Omental fat pad (tissue), 4 donors: ENCODE results near the gene STOX2. TPM values are rescaled to one million over a fixed set of nuclear protein-coding genes. Genes with fewer than 3 reads are reported as not detected.
"Not testable (repeated sequence)": the region's sequence is repeated elsewhere in the genome, so short reads cannot be mapped to it uniquely, and the experiment has no call there.

Experiments
- ATAC-seq: fragments of 150-250 bp; one replicate; pipeline ENCODE4 v1.9.1; 2016; ENCODE audit warnings: mild to moderate bottlenecking, moderate library complexity; ENCODE audit not compliant: low FRiP score
- DNase-seq: peaks from one replicate; pipeline ENCODE4 v3.0.0-alpha.2; 2019; ENCODE audit warnings: low spot score
- CTCF ChIP-seq, 3 donors: fragments of 450-650 bp; IDR thresholded peaks; one replicate each; pipeline ENCODE4 v1.5.1; 2016 to 2017; ENCODE audit warnings: antibody characterized with exemption in 3 of 3, mild to moderate bottlenecking in 3 of 3, moderate library complexity in 2 of 3
- total RNA-seq, 4 donors: library from RNA; depleted of rRNA; stranded (reverse); fragments of >200 nt; gene quantifications; one replicate each; pipeline ENCODE4 v1.1.0, GENCODE V29; 2016

STOX2 gene
- total RNA-seq, 4 donors from 2014 or later = 1.3 to 20.8 (median 4.7) TPM

GRCh38 chr4:184030036-184030435, 124.9 kb downstream of the STOX2 start:
- TF ChIP-seq CTCF (IDR thresholded peaks at IDR 0.05) = no peak
- DNase-seq (no peak), ATAC-seq (no peak)

- no peak for TF ChIP-seq CTCF (IDR thresholded peaks at IDR 0.05)
- DNase-seq (no peak), ATAC-seq (no peak)
Measured at GRCh38 chr4:184030764-184031163, 125.7 kb downstream of the STOX2 start.

- ATAC-seq (no peak), DNase-seq (no peak)
- no peak for TF ChIP-seq CTCF (IDR thresholded peaks at IDR 0.05)
Measured at GRCh38 chr4:184032091-184032490, 127.0 kb downstream of the STOX2 start.

- no peak for ATAC-seq
- no peak for DNase-seq
- TF ChIP-seq CTCF (IDR thresholded peaks at IDR 0.05) = no peak
Measured at GRCh38 chr4:184039963-184040383, 134.9 kb downstream of the STOX2 start.

GRCh38 chr4:184041156-184041555, 136.0 kb downstream of the STOX2 start:
- no peak for TF ChIP-seq CTCF (IDR thresholded peaks at IDR 0.05)
- ATAC-seq = no peak
- no peak for DNase-seq

- DNase-seq = no peak
- no peak for ATAC-seq
- no peak for TF ChIP-seq CTCF (IDR thresholded peaks at IDR 0.05)
Measured at GRCh38 chr4:184046148-184046547, 141.0 kb downstream of the STOX2 start.

- DNase-seq, ATAC-seq: not testable (repeated sequence)
Measured at GRCh38 chr4:184051262-184051661, 146.2 kb downstream of the STOX2 start.

- no peak for TF ChIP-seq CTCF (IDR thresholded peaks at IDR 0.05)
- DNase-seq = no peak
Measured at GRCh38 chr4:184052616-184053015, 147.5 kb downstream of the STOX2 start.

More at GRCh38 chr4:184052616-184053015, 147.5 kb downstream of the STOX2 start:
- no peak for ATAC-seq
